ENCODE measurements around the gene FAM181B.

GRCh38 chr11:82765466-82766034 lies 31.9 kb upstream of the FAM181B start:
- no peak for TF ChIP-seq CTCF (optimal IDR thresholded peaks at IDR 0.05 in 1 of 3, IDR thresholded peaks at IDR 0.05 in 1 of 3, conservative IDR thresholded peaks at IDR 0.05 in 1 of 3; ENCODE audit: extremely low read depth in 1 of 3, insufficient read depth in 2 of 3, low read length in 3 of 3)
- no peak for TF ChIP-seq EZH2 (IDR thresholded peaks at IDR 0.05; ENCODE audit: low read length)
